ENCODE results near the gene ZFP69B.

- no peak for TF ChIP-seq CTCF (IDR thresholded peaks at IDR 0.05)
- TF ChIP-seq EP300 (IDR thresholded peaks at IDR 0.05), result no peak
- TF ChIP-seq POLR2A (IDR thresholded peaks at IDR 0.05), result no peak
These were observed 14.4 kb upstream of the ZFP69B start for GRCh38 chr1:40435876-40436275.
